GM12878 (cell line): Measurements from ENCODE around the gene COL9A3. TPM values are rescaled to one million over a fixed set of nuclear protein-coding genes. Genes with fewer than 3 reads are reported as not detected.

Experiments used
- ATAC-seq: fragments of 200-7000 bp; cut with Tn5 transposase; 3 replicates; pipeline ENCODE4 v1.9.1; 2020; ENCODE audit warnings: mild to moderate bottlenecking, moderate library complexity
- BruUV-seq: library from RNA; stranded (reverse); fragments of 400-500 nt; replicated peaks from 2 replicates; lab custom pipeline; 2021; lab: Mats Ljungman, UMichigan
- CTCF ChIA-PET: fragments of 300-600 bp; sonication (Branson Sonifier 250); formaldehyde crosslinking; extraction: SDS; loops from one replicate; lab custom pipeline; 2021; ENCODE audit warnings: inconsistent platforms; lab: Yijun Ruan, JAX
- POLR2A ChIA-PET: fragments of 350-600 bp; formaldehyde crosslinking; extraction: SDS; loops from one replicate; lab custom pipeline; 2021; ENCODE audit warnings: inconsistent platforms; lab: Charles Lee
- RAD21 ChIA-PET: fragments of 300-600 bp; sonication (Branson Sonifier 250); formaldehyde crosslinking; loops from one replicate; lab custom pipeline; 2023; ENCODE audit warnings: antibody characterized with exemption; ENCODE audit not compliant: unreplicated experiment; lab: Charles Lee
- SMC1A ChIA-PET: fragments of 300-600 bp; sonication (Branson Sonifier 250); formaldehyde crosslinking; loops from one replicate; lab custom pipeline; 2023; ENCODE audit not compliant: unreplicated experiment, uncharacterized antibody; lab: Charles Lee
- DNase-seq: peaks from one replicate; pipeline ENCODE4 v3.0.0-alpha.2; 2011; ENCODE audit warnings: low read depth, low spot score
- FAIRE-seq: peaks from 3 replicates; lab custom pipeline; 2011; peaks lifted over from hg19 to GRCh38; lab: Jason Lieb, UNC
- H2AFZ ChIP-seq: 2 replicates; pipeline ENCODE4 v1.6.0; 2011; ENCODE audit warnings: low read depth, low read length, control low read depth; ENCODE audit not compliant: control insufficient read depth
- H3K27ac ChIP-seq: 2 replicates; pipeline ENCODE4 v1.5.1; 2011; ENCODE audit warnings: control low read depth; ENCODE audit not compliant: control insufficient read depth, insufficient read depth
- H3K27me3 ChIP-seq, 2 experiments: replicated peaks in 1 of 2; 2 replicates each; pipeline versions ENCODE4 v1.6.0 to v1.6.1; 2011; ENCODE audit warnings: low read length in 1 of 2; ENCODE audit not compliant: control insufficient read depth in 2 of 2, insufficient read depth in 2 of 2
- H3K36me3 ChIP-seq, 2 experiments: 2 replicates each; pipeline ENCODE4 v1.5.1; 2011; ENCODE audit warnings: low read length in 1 of 2; ENCODE audit not compliant: control insufficient read depth in 2 of 2, insufficient read depth in 2 of 2
- H3K4me1 ChIP-seq: 2 replicates; pipeline ENCODE4 v1.6.1; 2011; ENCODE audit warnings: mild to moderate bottlenecking, low read length, moderate library complexity, mixed read lengths; ENCODE audit not compliant: control insufficient read depth, insufficient read depth
- H3K4me2 ChIP-seq: 2 replicates; pipeline ENCODE4 v1.6.0; 2011; ENCODE audit warnings: control low read depth; ENCODE audit not compliant: control insufficient read depth, insufficient read depth
- H3K4me3 ChIP-seq: fragments of 200-600 bp; sonication (generic); 2 replicates; pipeline ENCODE4 v1.5.1; 2016
- H3K79me2 ChIP-seq: 2 replicates; pipeline ENCODE4 v1.6.0; 2011; ENCODE audit warnings: low read length; ENCODE audit not compliant: control insufficient read depth, insufficient read depth
- H3K9ac ChIP-seq: 2 replicates; pipeline ENCODE4 v1.8.0; 2011; ENCODE audit warnings: low read length, control low read depth, mixed read lengths; ENCODE audit not compliant: control insufficient read depth, insufficient read depth
- H3K9me3 ChIP-seq: replicated peaks from 3 replicates; pipeline ENCODE4 v1.5.1; 2011; ENCODE audit warnings: mild to moderate bottlenecking, low read length; ENCODE audit not compliant: control insufficient read depth, insufficient read depth
- H4K20me1 ChIP-seq: 2 replicates; pipeline ENCODE4 v1.6.0; 2011; ENCODE audit not compliant: control insufficient read depth, insufficient read depth
- EZH2 ChIP-seq: IDR thresholded peaks from 2 replicates; pipeline ENCODE4 v1.6.1; 2012; ENCODE audit warnings: low read depth, mild to moderate bottlenecking, control low read depth, inconsistent platforms, low read length, borderline replicate concordance; ENCODE audit not compliant: control insufficient read depth
- FOS ChIP-seq: IDR thresholded peaks from 3 replicates; pipeline ENCODE4 v1.6.1; 2011; ENCODE audit warnings: borderline replicate concordance; ENCODE audit not compliant: insufficient read length; ENCODE audit errors: extremely low read depth
- GATAD2B ChIP-seq: fragments of 450-650 bp; conservative IDR thresholded peaks from 2 replicates; pipeline ENCODE4 v1.6.1; 2017; ENCODE audit warnings: low read depth, mild to moderate bottlenecking, moderate library complexity
- IKZF1 ChIP-seq: fragments of 450-650 bp; conservative IDR thresholded peaks from 2 replicates; pipeline ENCODE4 v1.6.1; 2017; ENCODE audit warnings: antibody characterized with exemption, mild to moderate bottlenecking
- IRF4 ChIP-seq: IDR thresholded peaks from 2 replicates; pipeline ENCODE4 v1.6.1; 2011; ENCODE audit warnings: low read depth, low read length
- MEF2A ChIP-seq: IDR thresholded peaks from 2 replicates; pipeline ENCODE4 v1.6.1; 2011; ENCODE audit warnings: low read depth, mild to moderate bottlenecking, low read length, moderate library complexity; ENCODE audit not compliant: insufficient read depth
- NKRF ChIP-seq: fragments of 450-650 bp; conservative IDR thresholded peaks from 2 replicates; pipeline ENCODE4 v1.6.1; 2017; ENCODE audit warnings: mild to moderate bottlenecking, moderate library complexity
- POLR2A ChIP-seq: IDR thresholded peaks from 2 replicates; pipeline ENCODE4 v1.6.1; 2011; ENCODE audit warnings: low read depth, mild to moderate bottlenecking, low read length
- SREBF2 ChIP-seq: IDR thresholded peaks from 2 replicates; pipeline ENCODE4 v1.6.1; 2012; ENCODE audit warnings: mild to moderate bottlenecking, low read length
- SRF ChIP-seq, 2 experiments: IDR thresholded peaks; 2 replicates each; pipeline ENCODE4 v1.6.1; 2011; ENCODE audit warnings: low read depth in 2 of 2, low read length in 2 of 2, mild to moderate bottlenecking in 1 of 2, moderate library complexity in 1 of 2
- SUPT20H ChIP-seq: IDR thresholded peaks from 2 replicates; pipeline ENCODE4 v1.6.1; 2011; ENCODE audit warnings: low read depth, mild to moderate bottlenecking, low read length, moderate library complexity, borderline replicate concordance; ENCODE audit not compliant: control insufficient read depth
- TCF12 ChIP-seq: IDR thresholded peaks from 2 replicates; pipeline ENCODE4 v1.6.1; 2011; ENCODE audit warnings: low read depth, mild to moderate bottlenecking, low read length
- ZNF24 ChIP-seq: fragments of 450-650 bp; IDR thresholded peaks from 2 replicates; pipeline ENCODE4 v1.6.1; 2017; ENCODE audit warnings: antibody characterized with exemption, mild to moderate bottlenecking
- ZNF384 ChIP-seq: IDR thresholded peaks from 2 replicates; pipeline ENCODE4 v1.6.1; 2012; ENCODE audit warnings: low read depth, mild to moderate bottlenecking, low read length, improper control_type of control experiment, borderline replicate concordance
- WGBS: methylation state at CpG from one replicate; pipeline ENCODE4 v1.1.6; 2016; ENCODE audit warnings: low lambda C conversion rate; ENCODE audit not compliant: insufficient replicate concordance, insufficient coverage; ENCODE audit errors: missing lambda C conversion rate; 5-methylcytosine and 5-hydroxymethylcytosine counted together
- in situ Hi-C: fragments of 300-500 bp; cut with MboI; formaldehyde crosslinking; loops from 9 replicates; pipeline ENCODE4 v1.14.3; 2018; ENCODE audit warnings: mixed read lengths
- intact Hi-C: fragments of 100-400 bp; cut with micrococcal nuclease; formaldehyde crosslinking; loops from one replicate; pipeline ENCODE4 v1.14.2; 2022; ENCODE audit not compliant: unreplicated experiment
- polyA plus RNA-seq, 11 experiments: library from polyadenylated mRNA; depleted of rRNA in 4 of 11; unstranded in 6 of 11; stranded (reverse) in 5 of 11; fragments of >200 nt; fragmentation: Nextera tagmentation in 4 of 11; fragmentation: Illumina TruSeq in 1 of 11; extraction: Ambion mirVana in 4 of 11; extraction: Trizol in 1 of 11; gene quantifications; 1 replicate in 1 of 11; 2 replicates in 10 of 11; pipeline versions ENCODE4 v1.2.1 to v1.2.3, GENCODE V29; 2011 to 2016; ENCODE audit warnings: inconsistent platforms in 2 of 11, missing spikeins in 2 of 11, low read depth in 1 of 11
- total RNA-seq, 4 experiments: library from RNA; depleted of rRNA in 3 of 4; stranded (reverse); fragments of >200 nt in 3 of 4; fragmentation: Illumina TruSeq in 1 of 4; extraction: Trizol in 1 of 4; gene quantifications; 2 replicates each; pipeline versions ENCODE4 v1.2.1 to v1.2.3, GENCODE V29; 2013 to 2021

COL9A3 gene
- total and polyA plus RNA-seq, 10 of the 15 experiments (the other 5 are each of a cell fraction or from before 2014, with no cell fraction given): 0.09 to 1.7 (median 0.63) TPM; not detected in 1

- no peaks in the 10 kb centered on the region for H3K79me2 ChIP-seq
- H3K4me1 ChIP-seq: no peaks in the 10 kb centered on the region
- no peak overlapping the region for H3K4me3 ChIP-seq
- SMC1A ChIA-PET: no interaction called here
- in situ Hi-C loops: no loop called here
- WGBS: 37% methylated on average over 16 of the region's 16 CpGs
- ATAC-seq (no peak), DNase-seq (no peak)
- POLR2A ChIA-PET: no interaction called here
- CTCF ChIA-PET: no interaction called here
- BruUV-seq: no TSS peak
- no peak overlapping the region for H3K27ac ChIP-seq
- no peaks in the 10 kb centered on the region for H3K36me3 ChIP-seq
- no peak for TF ChIP-seq SREBF2
- no peak for TF ChIP-seq IRF4
- no peak for TF ChIP-seq SRF (IDR thresholded peaks at IDR 0.05; ENCODE audit: low read depth in 2 of 2, low read length in 2 of 2)
- TF ChIP-seq ZNF384: no peak
- no peak for TF ChIP-seq TCF12
- TF ChIP-seq POLR2A: no peak
- TF ChIP-seq ZNF24: no peak
- TF ChIP-seq FOS: no peak
- TF ChIP-seq SUPT20H: no peak
- no peak for TF ChIP-seq MEF2A
- no peak for TF ChIP-seq IKZF1
- no peak for TF ChIP-seq EZH2
- no peak for TF ChIP-seq GATAD2B
- no peak for TF ChIP-seq NKRF
- TF ChIP-seq, all 136 proteins: peak for 0
- intact Hi-C loops: no loop called here
- no peak overlapping the region for H3K9ac ChIP-seq
- H3K27me3 ChIP-seq: peaks cover 0 to 1% of the 10 kb centered on the region in 2 experiments; a peak in 2 of 4 replicates
- no peak for FAIRE-seq
- H2AFZ ChIP-seq: no peak overlapping the region
- RAD21 ChIA-PET: no interaction called here
- H4K20me1 ChIP-seq: no peaks in the 10 kb centered on the region
- H3K4me2 ChIP-seq: no peak overlapping the region
- H3K9me3 ChIP-seq: no peaks in the 10 kb centered on the region
Measured at GRCh38 chr20:62769346-62770071, 47.3 kb upstream of the COL9A3 start.
